ENCODE results near the gene ASB18.

Gene ASB18

GRCh38 chr2:236257575-236257974 lies 6.6 kb downstream of the ASB18 start:
- Histone ChIP-seq H3K9me3 (ENCODE audit: control insufficient read depth, insufficient read depth, low read length) (no peaks in the 10 kb centered on the region), H3K4me1 (ENCODE audit: control insufficient read depth, insufficient read depth, low read length) (peaks cover 8% of the 10 kb centered on the region), H3K4me3 (ENCODE audit: low read depth, low read length) (no peak overlapping the region), H3K36me3 (ENCODE audit: control insufficient read depth, insufficient read depth, low read length) (no peaks in the 10 kb centered on the region), H3K9ac (ENCODE audit: low read depth, low read length) (no peak overlapping the region), H3K27me3 (ENCODE audit: control insufficient read depth, insufficient read depth, low read length) (no peaks in the 10 kb centered on the region), H3K27ac (ENCODE audit: low read depth, low read length) (no peak overlapping the region)

- H3K4me3 ChIP-seq (ENCODE audit: low read depth, low read length): no peak overlapping the region
- no peaks in the 10 kb centered on the region for H3K9me3 ChIP-seq (ENCODE audit: control insufficient read depth, insufficient read depth, low read length)
- H3K9ac ChIP-seq (ENCODE audit: low read depth, low read length): no peak overlapping the region
- H3K4me1 ChIP-seq (ENCODE audit: control insufficient read depth, insufficient read depth, low read length): peaks cover 8% of the 10 kb centered on the region
- H3K27me3 ChIP-seq (ENCODE audit: control insufficient read depth, insufficient read depth, low read length): no peaks in the 10 kb centered on the region
- H3K27ac ChIP-seq (ENCODE audit: low read depth, low read length): no peak overlapping the region
- H3K36me3 ChIP-seq (ENCODE audit: control insufficient read depth, insufficient read depth, low read length): no peaks in the 10 kb centered on the region
Observed at GRCh38 chr2:236257136-236257535, 7.1 kb downstream of the ASB18 start.

GRCh38 chr2:236256366-236256985 lies 7.7 kb downstream of the ASB18 start:
- H3K27me3 ChIP-seq (ENCODE audit: control insufficient read depth, insufficient read depth, low read length): no peaks in the 10 kb centered on the region
- no peak overlapping the region for H3K27ac ChIP-seq (ENCODE audit: low read depth, low read length)
- H3K4me1 ChIP-seq (ENCODE audit: control insufficient read depth, insufficient read depth, low read length): peaks cover 8% of the 10 kb centered on the region
- H3K9me3 ChIP-seq (ENCODE audit: control insufficient read depth, insufficient read depth, low read length): no peaks in the 10 kb centered on the region
- H3K9ac ChIP-seq (ENCODE audit: low read depth, low read length): no peak overlapping the region
- H3K4me3 ChIP-seq (ENCODE audit: low read depth, low read length): no peak overlapping the region
- no peaks in the 10 kb centered on the region for H3K36me3 ChIP-seq (ENCODE audit: control insufficient read depth, insufficient read depth, low read length)

- Histone ChIP-seq H3K27ac (ENCODE audit: low read depth, low read length) (no peak overlapping the region), H3K9me3 (ENCODE audit: control insufficient read depth, insufficient read depth, low read length) (no peaks in the 10 kb centered on the region), H3K4me3 (ENCODE audit: low read depth, low read length) (no peak overlapping the region), H3K36me3 (ENCODE audit: control insufficient read depth, insufficient read depth, low read length) (no peaks in the 10 kb centered on the region), H3K27me3 (ENCODE audit: control insufficient read depth, insufficient read depth, low read length) (no peaks in the 10 kb centered on the region), H3K4me1 (ENCODE audit: control insufficient read depth, insufficient read depth, low read length) (peaks cover 8% of the 10 kb centered on the region), H3K9ac (ENCODE audit: low read depth, low read length) (no peak overlapping the region)
Observed at GRCh38 chr2:236254674-236255073, 9.5 kb downstream of the ASB18 start.

- H3K27ac ChIP-seq (ENCODE audit: low read depth, low read length): no peak overlapping the region
- H3K9ac ChIP-seq (ENCODE audit: low read depth, low read length): no peak overlapping the region
- H3K36me3 ChIP-seq (ENCODE audit: control insufficient read depth, insufficient read depth, low read length): no peaks in the 10 kb centered on the region
- H3K4me3 ChIP-seq (ENCODE audit: low read depth, low read length): no peak overlapping the region
- no peaks in the 10 kb centered on the region for H3K27me3 ChIP-seq (ENCODE audit: control insufficient read depth, insufficient read depth, low read length)
- H3K4me1 ChIP-seq (ENCODE audit: control insufficient read depth, insufficient read depth, low read length): peaks cover 8% of the 10 kb centered on the region
- H3K9me3 ChIP-seq (ENCODE audit: control insufficient read depth, insufficient read depth, low read length): no peaks in the 10 kb centered on the region
Observed at GRCh38 chr2:236254001-236254400, 10.2 kb downstream of the ASB18 start.

- no peak overlapping the region for H3K4me3 ChIP-seq (ENCODE audit: low read depth, low read length)
- H3K27ac ChIP-seq (ENCODE audit: low read depth, low read length): no peak overlapping the region
- no peaks in the 10 kb centered on the region for H3K9me3 ChIP-seq (ENCODE audit: control insufficient read depth, insufficient read depth, low read length)
- H3K36me3 ChIP-seq (ENCODE audit: control insufficient read depth, insufficient read depth, low read length): no peaks in the 10 kb centered on the region
- H3K9ac ChIP-seq (ENCODE audit: low read depth, low read length): no peak overlapping the region
- H3K27me3 ChIP-seq (ENCODE audit: control insufficient read depth, insufficient read depth, low read length): no peaks in the 10 kb centered on the region
- H3K4me1 ChIP-seq (ENCODE audit: control insufficient read depth, insufficient read depth, low read length): peaks cover 8% of the 10 kb centered on the region
Observed at GRCh38 chr2:236252602-236253001, 11.6 kb downstream of the ASB18 start.

- H3K9me3 ChIP-seq (ENCODE audit: control insufficient read depth, insufficient read depth, low read length): no peaks in the 10 kb centered on the region
- no peak overlapping the region for H3K27ac ChIP-seq (ENCODE audit: low read depth, low read length)
- no peaks in the 10 kb centered on the region for H3K36me3 ChIP-seq (ENCODE audit: control insufficient read depth, insufficient read depth, low read length)
- H3K4me1 ChIP-seq (ENCODE audit: control insufficient read depth, insufficient read depth, low read length): peaks cover 4% of the 10 kb centered on the region
- no peak overlapping the region for H3K9ac ChIP-seq (ENCODE audit: low read depth, low read length)
- no peaks in the 10 kb centered on the region for H3K27me3 ChIP-seq (ENCODE audit: control insufficient read depth, insufficient read depth, low read length)
- no peak overlapping the region for H3K4me3 ChIP-seq (ENCODE audit: low read depth, low read length)
Observed at GRCh38 chr2:236250909-236251579, 13.2 kb downstream of the ASB18 start.

- Histone ChIP-seq H3K9me3 (ENCODE audit: control insufficient read depth, insufficient read depth, low read length) (no peaks in the 10 kb centered on the region), H3K9ac (ENCODE audit: low read depth, low read length) (no peak overlapping the region), H3K36me3 (ENCODE audit: control insufficient read depth, insufficient read depth, low read length) (no peaks in the 10 kb centered on the region), H3K4me3 (ENCODE audit: low read depth, low read length) (no peak overlapping the region), H3K4me1 (ENCODE audit: control insufficient read depth, insufficient read depth, low read length) (peaks cover 4% of the 10 kb centered on the region), H3K27ac (ENCODE audit: low read depth, low read length) (no peak overlapping the region), H3K27me3 (ENCODE audit: control insufficient read depth, insufficient read depth, low read length) (no peaks in the 10 kb centered on the region)
Observed at GRCh38 chr2:236250286-236250685, 13.9 kb downstream of the ASB18 start.

GRCh38 chr2:236249066-236249465 lies 15.1 kb downstream of the ASB18 start:
- Histone ChIP-seq H3K27me3 (ENCODE audit: control insufficient read depth, insufficient read depth, low read length) (no peaks in the 10 kb centered on the region), H3K4me3 (ENCODE audit: low read depth, low read length) (no peak overlapping the region), H3K36me3 (ENCODE audit: control insufficient read depth, insufficient read depth, low read length) (no peaks in the 10 kb centered on the region), H3K9me3 (ENCODE audit: control insufficient read depth, insufficient read depth, low read length) (no peaks in the 10 kb centered on the region), H3K4me1 (ENCODE audit: control insufficient read depth, insufficient read depth, low read length) (no peaks in the 10 kb centered on the region), H3K27ac (ENCODE audit: low read depth, low read length) (no peak overlapping the region), H3K9ac (ENCODE audit: low read depth, low read length) (no peak overlapping the region)

- Histone ChIP-seq H3K9ac (ENCODE audit: low read depth, low read length) (no peak overlapping the region), H3K27ac (ENCODE audit: low read depth, low read length) (no peak overlapping the region), H3K27me3 (ENCODE audit: control insufficient read depth, insufficient read depth, low read length) (no peaks in the 10 kb centered on the region), H3K36me3 (ENCODE audit: control insufficient read depth, insufficient read depth, low read length) (no peaks in the 10 kb centered on the region), H3K4me1 (ENCODE audit: control insufficient read depth, insufficient read depth, low read length) (no peaks in the 10 kb centered on the region), H3K4me3 (ENCODE audit: low read depth, low read length) (no peak overlapping the region), H3K9me3 (ENCODE audit: control insufficient read depth, insufficient read depth, low read length) (no peaks in the 10 kb centered on the region)
Observed at GRCh38 chr2:236246711-236247246, 17.4 kb downstream of the ASB18 start.

- Histone ChIP-seq H3K27me3 (ENCODE audit: control insufficient read depth, insufficient read depth, low read length) (peaks cover 12% of the 10 kb centered on the region; the same call in 1 of the 2 replicates), H3K4me1 (ENCODE audit: control insufficient read depth, insufficient read depth, low read length) (peaks cover 13% of the 10 kb centered on the region), H3K36me3 (ENCODE audit: control insufficient read depth, insufficient read depth, low read length) (no peaks in the 10 kb centered on the region), H3K9ac (ENCODE audit: low read depth, low read length) (no peak overlapping the region), H3K9me3 (ENCODE audit: control insufficient read depth, insufficient read depth, low read length) (no peaks in the 10 kb centered on the region), H3K4me3 (ENCODE audit: low read depth, low read length) (no peak overlapping the region), H3K27ac (ENCODE audit: low read depth, low read length) (no peak overlapping the region)
Observed at GRCh38 chr2:236244256-236244655, 19.9 kb downstream of the ASB18 start.
